Endothelial cell of umbilical vein (primary cell): ENCODE measurements around the gene DISP3.

Source experiments
- CTCF ChIP-seq, 2 donors: IDR thresholded peaks; 1 replicate in 1 of 2; 2 replicates in 1 of 2; pipeline ENCODE4 v1.5.1; 2011; ENCODE audit warnings: low read length in 2 of 2, mild to moderate bottlenecking in 2 of 2, moderate library complexity in 2 of 2, control low read depth in 1 of 2, inconsistent platforms in 1 of 2, low read depth in 1 of 2; ENCODE audit not compliant: insufficient read depth in 1 of 2; ENCODE audit errors: extremely low read depth in 1 of 2
- EZH2 ChIP-seq: IDR thresholded peaks from 2 replicates; pipeline ENCODE4 v1.6.1; 2012; ENCODE audit warnings: borderline replicate concordance, low read depth, mild to moderate bottlenecking, moderate library complexity, low read length, inconsistent platforms; ENCODE audit not compliant: severe bottlenecking
- FOS ChIP-seq: IDR thresholded peaks from 2 replicates; pipeline ENCODE4 v1.6.1; 2011; ENCODE audit warnings: mild to moderate bottlenecking, low read length, moderate library complexity, borderline replicate concordance; ENCODE audit not compliant: insufficient read depth
- JUN ChIP-seq: IDR thresholded peaks from 2 replicates; pipeline ENCODE4 v1.6.1; 2011; ENCODE audit warnings: borderline replicate concordance, low read depth; ENCODE audit not compliant: insufficient read length, insufficient read depth
- MAX ChIP-seq: IDR thresholded peaks from 2 replicates; pipeline ENCODE4 v1.6.1; 2011; ENCODE audit not compliant: insufficient read depth, insufficient read length
- POLR2A ChIP-seq: IDR thresholded peaks from 2 replicates; pipeline ENCODE4 v1.6.1; 2012; ENCODE audit warnings: low read depth, mild to moderate bottlenecking, control low read depth, low read length
- POLR2AphosphoS5 ChIP-seq: IDR thresholded peaks from 2 replicates; pipeline ENCODE4 v1.6.1; 2012; ENCODE audit warnings: low read depth, mild to moderate bottlenecking, control low read depth, low read length, moderate library complexity; ENCODE audit not compliant: insufficient read depth

GRCh38 chr1:11513681-11514080 is 34.7 kb downstream of the DISP3 start:
- TF ChIP-seq CTCF (IDR thresholded peaks at IDR 0.05; ENCODE audit: extremely low read depth in 1 of 2, insufficient read depth in 1 of 2, low read depth in 1 of 2, low read length in 2 of 2) (no peak), POLR2AphosphoS5 (no peak), MAX (no peak), POLR2A (no peak), JUN (no peak), EZH2 (no peak), FOS (no peak)
